ENCODE data around the gene TMC1.
"Not testable (repeated sequence)": the region's sequence is repeated elsewhere in the genome, so short reads cannot be mapped to it uniquely, and the experiment has no call there.

The TMC1 gene

GRCh38 chr9:72858089-72858912 lies 336.9 kb downstream of the TMC1 start:
- DNase-seq: peak in 1 of 56 donors; percentile 46

GRCh38 chr9:72862788-72863187 lies 341.4 kb downstream of the TMC1 start:
- not testable (repeated sequence) for DNase-seq

GRCh38 chr9:72863456-72864094 lies 342.2 kb downstream of the TMC1 start:
- no peak for DNase-seq

GRCh38 chr9:72864327-72864726 lies 342.9 kb downstream of the TMC1 start:
- DNase-seq: no peak

GRCh38 chr9:72871685-72872084 lies 350.3 kb downstream of the TMC1 start:
- no peak for DNase-seq

- DNase-seq: no peak
These were observed 351.3 kb downstream of the TMC1 start for GRCh38 chr9:72872718-72873117.

GRCh38 chr9:72873456-72873855 lies 352.0 kb downstream of the TMC1 start:
- no peak for DNase-seq

- no peak for DNase-seq
These were observed 352.9 kb downstream of the TMC1 start for GRCh38 chr9:72874344-72874743.

GRCh38 chr9:72875221-72875620 lies 353.8 kb downstream of the TMC1 start:
- no peak for DNase-seq

- DNase-seq: no peak
These were observed 359.4 kb downstream of the TMC1 start for GRCh38 chr9:72880821-72881220.

- DNase-seq: peak in 1 of 56 donors; percentile 5
These were observed 360.8 kb downstream of the TMC1 start for GRCh38 chr9:72882117-72882775.

GRCh38 chr9:72883875-72884274 lies 362.5 kb downstream of the TMC1 start:
- no peak for DNase-seq

GRCh38 chr9:72884508-72884907 lies 363.1 kb downstream of the TMC1 start:
- DNase-seq: no peak
